HCT116 (cell line): ENCODE measurements around the gene PDPK1. TPM values are rescaled to one million over a fixed set of nuclear protein-coding genes. Genes with fewer than 3 reads are reported as not detected.

Source experiments
- ATAC-seq: fragments of 200-7000 bp; cut with Tn5 transposase; 2 replicates; pipeline ENCODE4 v1.9.1; 2020; ENCODE audit warnings: mild to moderate bottlenecking, moderate library complexity
- BruUV-seq: library from RNA; stranded (reverse); fragments of 400-500 nt; replicated peaks from 2 replicates; lab custom pipeline; 2021; lab: Mats Ljungman, UMichigan
- CTCF ChIA-PET: fragments of 300-600 bp; sonication (Branson Sonifier 250); formaldehyde crosslinking; loops from one replicate; lab custom pipeline; 2021; ENCODE audit warnings: antibody characterized with exemption; lab: Charles Lee
- POLR2A ChIA-PET: fragments of 300-600, 350-600 bp; sonication (Branson Sonifier 250); formaldehyde crosslinking; loops from one replicate; lab custom pipeline; 2021; ENCODE audit warnings: antibody characterized with exemption; lab: Charles Lee
- RAD21 ChIA-PET, 2 experiments: fragments of 300-600 bp; sonication (Branson Sonifier 250); formaldehyde crosslinking; loops; one replicate each; lab custom pipeline; 2023; ENCODE audit warnings: low total read pairs in 2 of 2; ENCODE audit not compliant: uncharacterized antibody in 2 of 2, unreplicated experiment in 2 of 2, low non-redundant PET in 1 of 2; lab: Charles Lee
- DNase-seq: peaks from one replicate; pipeline ENCODE4 v3.0.0-alpha.2; 2010; ENCODE audit warnings: low read depth, low spot score
- H2AFZ ChIP-seq: fragments of 200-600 bp; shearing (Covaris generic), sonication (generic); 2 replicates; pipeline ENCODE4 v1.6.1; 2017; ENCODE audit warnings: low read depth, mixed run types, mixed read lengths, antibody characterized with exemption, low read length; ENCODE audit not compliant: poor library complexity, severe bottlenecking
- H3K27ac ChIP-seq: 2 replicates; pipeline ENCODE4 v1.5.1; 2012; ENCODE audit warnings: low read depth, low read length
- H3K27me3 ChIP-seq: fragments of 200-600 bp; sonication (generic); 2 replicates; pipeline ENCODE4 v1.6.1; 2016; ENCODE audit warnings: mixed run types, low read length, mixed read lengths; ENCODE audit not compliant: insufficient read depth
- H3K36me3 ChIP-seq, 2 experiments: fragments of 200-500 bp in 1 of 2; fragments of 200-600 bp in 1 of 2; sonication (Bioruptor generic) in 1 of 2; sonication (generic) in 1 of 2; 2 replicates each; pipeline versions ENCODE4 v1.5.1 to v1.6.1; 2014 to 2016; ENCODE audit warnings: low read length in 2 of 2, inconsistent platforms in 1 of 2, mixed read lengths in 1 of 2, mixed run types in 1 of 2; ENCODE audit not compliant: insufficient read depth in 2 of 2, control insufficient read depth in 1 of 2
- H3K4me1 ChIP-seq, 2 experiments: fragments of 200-600 bp in 1 of 2; sonication (generic) in 1 of 2; 2 replicates each; pipeline versions ENCODE4 v1.5.1 to v1.6.1; 2012 to 2017; ENCODE audit warnings: low read length in 2 of 2, inconsistent platforms in 1 of 2, mild to moderate bottlenecking in 1 of 2, mixed read lengths in 1 of 2, mixed run types in 1 of 2, moderate library complexity in 1 of 2; ENCODE audit not compliant: insufficient read depth in 2 of 2, control insufficient read depth in 1 of 2
- H3K4me2 ChIP-seq: fragments of 200-600 bp; sonication (generic); 2 replicates; pipeline ENCODE4 v1.6.1; 2017; ENCODE audit warnings: mixed run types, low read length, mixed read lengths
- H3K4me3 ChIP-seq, 2 experiments: fragments of 200-600 bp in 1 of 2; sonication (generic) in 1 of 2; replicated peaks in 1 of 2; 2 replicates each; pipeline ENCODE4 v1.5.1; 2011 to 2016; ENCODE audit warnings: low read length in 2 of 2, control low read depth in 1 of 2, low read depth in 1 of 2, mild to moderate bottlenecking in 1 of 2, mixed read lengths in 1 of 2, mixed run types in 1 of 2
- H3K79me2 ChIP-seq: fragments of 200-600 bp; sonication (generic); 2 replicates; pipeline ENCODE4 v1.6.1; 2017; ENCODE audit warnings: mild to moderate bottlenecking, mixed run types, low read length, moderate library complexity, mixed read lengths; ENCODE audit not compliant: insufficient read depth
- H3K9ac ChIP-seq: fragments of 200-600 bp; sonication (generic); 2 replicates; pipeline ENCODE4 v1.6.1; 2016; ENCODE audit warnings: low read length, mixed read lengths
- H3K9me2 ChIP-seq: fragments of 200-600 bp; sonication (generic), shearing (Covaris generic); 2 replicates; pipeline ENCODE4 v1.6.1; 2017; ENCODE audit warnings: mixed run types, mild to moderate bottlenecking, moderate library complexity; ENCODE audit not compliant: insufficient read depth
- H3K9me3 ChIP-seq, 2 experiments: fragments of 200-500 bp in 1 of 2; fragments of 200-600 bp in 1 of 2; sonication (Bioruptor generic) in 1 of 2; sonication (generic) in 1 of 2; 2 replicates each; pipeline ENCODE4 v1.6.1; 2014 to 2017; ENCODE audit warnings: low read length in 2 of 2, mixed read lengths in 2 of 2, inconsistent platforms in 1 of 2, low read depth in 1 of 2, mild to moderate bottlenecking in 1 of 2, mixed run types in 1 of 2, moderate library complexity in 1 of 2; ENCODE audit not compliant: control insufficient read depth in 1 of 2, insufficient read depth in 1 of 2
- H4K20me1 ChIP-seq: fragments of 200-600 bp; sonication (generic), shearing (Covaris generic); 2 replicates; pipeline ENCODE4 v1.6.1; 2017; ENCODE audit warnings: mixed run types, mild to moderate bottlenecking, moderate library complexity; ENCODE audit not compliant: insufficient read depth
- ATF3 ChIP-seq: IDR thresholded peaks from 2 replicates; pipeline ENCODE4 v1.6.1; 2012
- CBX3 ChIP-seq: IDR thresholded peaks from 2 replicates; pipeline ENCODE4 v1.6.1; 2012; ENCODE audit warnings: low read depth
- CEBPB ChIP-seq: IDR thresholded peaks from 2 replicates; pipeline ENCODE4 v1.6.1; 2012; ENCODE audit warnings: low read depth
- CTCF ChIP-seq, 3 experiments: fragments of 200-600 bp in 1 of 3; sonication (generic) in 1 of 3; IDR thresholded peaks in 2 of 3; conservative IDR thresholded peaks in 1 of 3; 2 replicates each; pipeline ENCODE4 v1.5.1; 2012 to 2017; ENCODE audit warnings: low read depth in 2 of 3, low read length in 2 of 3, antibody characterized with exemption in 1 of 3, borderline replicate concordance in 1 of 3, control low read depth in 1 of 3, mild to moderate bottlenecking in 1 of 3, mixed read lengths in 1 of 3, mixed run types in 1 of 3, moderate library complexity in 1 of 3; ENCODE audit not compliant: insufficient read depth in 1 of 3
- EGR1 ChIP-seq: IDR thresholded peaks from 2 replicates; pipeline ENCODE4 v1.6.1; 2012; ENCODE audit warnings: low read depth
- ELF1 ChIP-seq: IDR thresholded peaks from 2 replicates; pipeline ENCODE4 v1.6.1; 2012; ENCODE audit warnings: low read depth, borderline replicate concordance
- EZH2phosphoT487 ChIP-seq: fragments of 200-600 bp; IDR thresholded peaks from 2 replicates; pipeline ENCODE4 v1.6.1; 2018; ENCODE audit warnings: antibody characterized with exemption, borderline replicate concordance
- POLR2A ChIP-seq: IDR thresholded peaks from 2 replicates; pipeline ENCODE4 v1.7.0; 2011; ENCODE audit warnings: borderline replicate concordance; ENCODE audit not compliant: insufficient read depth, insufficient read length; ENCODE audit errors: extremely low read depth
- RAD21 ChIP-seq: IDR thresholded peaks from 2 replicates; pipeline ENCODE4 v1.6.1; 2012; ENCODE audit warnings: low read depth, mild to moderate bottlenecking
- YY1 ChIP-seq: IDR thresholded peaks from 2 replicates; pipeline ENCODE4 v1.6.1; 2011; ENCODE audit warnings: low read length, low read depth, moderate library complexity, mild to moderate bottlenecking; ENCODE audit not compliant: insufficient replicate concordance; ENCODE audit errors: extremely low read depth
- ZBTB33 ChIP-seq: IDR thresholded peaks from 2 replicates; pipeline ENCODE4 v1.6.1; 2011; ENCODE audit warnings: mild to moderate bottlenecking, low read length, moderate library complexity; ENCODE audit not compliant: insufficient replicate concordance; ENCODE audit errors: extremely low read depth
- ZFX ChIP-seq: fragments of 450-650 bp; IDR thresholded peaks from 2 replicates; pipeline ENCODE4 v1.6.1; 2017
- ZNF274 ChIP-seq: fragments of 200-500 bp; sonication (Bioruptor generic); IDR thresholded peaks from 2 replicates; pipeline ENCODE4 v1.6.1; 2014; ENCODE audit warnings: mild to moderate bottlenecking, low read depth, low read length, inconsistent platforms
- intact Hi-C: fragments of 100-400 bp; cut with micrococcal nuclease; formaldehyde crosslinking; loops from 2 replicates; pipeline ENCODE4 v1.10.0; 2022
- total RNA-seq: library from RNA; stranded (reverse); gene quantifications from one replicate; pipeline ENCODE4 v1.2.1, GENCODE V29; 2021; ENCODE audit not compliant: unreplicated experiment

PDPK1 gene
- total RNA-seq, 1 experiment from 2014 or later = 36.1 TPM

GRCh38 chr16:2507665-2508064 is 30.2 kb upstream of the PDPK1 start:
- ChIA-PET POLR2A (no interaction called here), CTCF (no interaction called here), RAD21 (no interaction called here)
- DNase-seq (no peak), ATAC-seq (no peak)
- Histone ChIP-seq H4K20me1 (no peaks in the 10 kb centered on the region), H3K4me3 (no peak overlapping the region), H3K9me3 (no peaks in the 10 kb centered on the region), H3K27me3 (no peaks in the 10 kb centered on the region), H3K4me1 (peaks cover under 1 to 8% of the 10 kb centered on the region in 2 experiments), H3K27ac (no peak overlapping the region), H3K4me2 (no peak overlapping the region), H3K79me2 (no peaks in the 10 kb centered on the region), H2AFZ (no peak overlapping the region), H3K9ac (no peak overlapping the region), H3K36me3 (no peaks in the 10 kb centered on the region), H3K9me2 (no peaks in the 10 kb centered on the region)
- intact Hi-C loops = loop anchor here (10.0 kb wide), 2 partner anchors 243 to 313 kb away; partner anchors contain the start of genes CASKIN1 and RNPS1
- BruUV-seq = no TSS peak
- TF ChIP-seq EGR1 (no peak), ELF1 (no peak), ATF3 (no peak)

GRCh38 chr16:2508722-2509400 is 29.0 kb upstream of the PDPK1 start:
- DNase-seq (no peak), ATAC-seq (no peak)
- intact Hi-C loops = loop anchor here (10.0 kb wide), 2 partner anchors 244 to 314 kb away; partner anchors contain the start of genes CASKIN1 and RNPS1
- ChIA-PET POLR2A (no interaction called here), RAD21 (no interaction called here), CTCF (no interaction called here)
- no peak overlapping the region for H3K9ac ChIP-seq
- H3K36me3 ChIP-seq = no peaks in the 10 kb centered on the region
- no peak overlapping the region for H3K4me2 ChIP-seq
- no peak overlapping the region for H3K27ac ChIP-seq
- no peaks in the 10 kb centered on the region for H4K20me1 ChIP-seq
- H3K9me3 ChIP-seq = no peaks in the 10 kb centered on the region
- peaks cover 1% of the 10 kb centered on the region for H3K79me2 ChIP-seq
- no peaks in the 10 kb centered on the region for H3K9me2 ChIP-seq
- H3K4me3 ChIP-seq = no peak overlapping the region
- H2AFZ ChIP-seq = no peak overlapping the region
- BruUV-seq = no TSS peak
- H3K27me3 ChIP-seq = no peaks in the 10 kb centered on the region
- peaks cover 7 to 12% of the 10 kb centered on the region in 2 experiments for H3K4me1 ChIP-seq
- TF ChIP-seq YY1 = no peak
- no peak for TF ChIP-seq ZFX
- TF ChIP-seq CTCF (IDR thresholded peaks at IDR 0.05 in 2 of 3, conservative IDR thresholded peaks at IDR 0.05 in 1 of 3; ENCODE audit: borderline replicate concordance in 1 of 3, insufficient read depth in 1 of 3, low read depth in 2 of 3, low read length in 2 of 3) = no peak
- no peak for TF ChIP-seq ZNF274
- TF ChIP-seq ELF1 = no peak
- no peak for TF ChIP-seq ZBTB33
- no peak for TF ChIP-seq POLR2A
- no peak for TF ChIP-seq CBX3
- TF ChIP-seq CEBPB = no peak
- TF ChIP-seq EZH2phosphoT487 = no peak
- TF ChIP-seq EGR1 = no peak
- no peak for TF ChIP-seq RAD21
